Measurements from ENCODE around the gene KRTAP4-4.

DNA sequence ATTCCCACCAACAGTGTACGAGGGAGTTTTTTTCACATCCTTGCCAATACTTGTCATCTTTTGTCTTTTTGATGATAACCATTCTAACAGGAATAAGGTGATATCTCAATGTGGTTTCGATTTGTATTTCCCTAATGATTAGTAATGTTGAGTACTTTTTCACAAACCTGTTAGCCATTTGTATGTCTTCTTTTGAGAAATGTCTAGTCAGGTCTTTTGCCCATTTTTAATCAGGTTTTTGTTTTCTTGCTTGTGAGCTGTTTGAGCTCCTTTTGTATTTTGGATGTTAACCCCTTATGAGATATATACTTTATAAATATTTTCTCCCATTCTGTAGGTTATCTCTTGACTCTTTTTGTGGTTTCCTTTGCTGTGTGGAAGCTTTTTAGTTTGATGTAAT, 9.0 kb downstream of the KRTAP4-4 start:
- TF ChIP-seq, protein P1, sequence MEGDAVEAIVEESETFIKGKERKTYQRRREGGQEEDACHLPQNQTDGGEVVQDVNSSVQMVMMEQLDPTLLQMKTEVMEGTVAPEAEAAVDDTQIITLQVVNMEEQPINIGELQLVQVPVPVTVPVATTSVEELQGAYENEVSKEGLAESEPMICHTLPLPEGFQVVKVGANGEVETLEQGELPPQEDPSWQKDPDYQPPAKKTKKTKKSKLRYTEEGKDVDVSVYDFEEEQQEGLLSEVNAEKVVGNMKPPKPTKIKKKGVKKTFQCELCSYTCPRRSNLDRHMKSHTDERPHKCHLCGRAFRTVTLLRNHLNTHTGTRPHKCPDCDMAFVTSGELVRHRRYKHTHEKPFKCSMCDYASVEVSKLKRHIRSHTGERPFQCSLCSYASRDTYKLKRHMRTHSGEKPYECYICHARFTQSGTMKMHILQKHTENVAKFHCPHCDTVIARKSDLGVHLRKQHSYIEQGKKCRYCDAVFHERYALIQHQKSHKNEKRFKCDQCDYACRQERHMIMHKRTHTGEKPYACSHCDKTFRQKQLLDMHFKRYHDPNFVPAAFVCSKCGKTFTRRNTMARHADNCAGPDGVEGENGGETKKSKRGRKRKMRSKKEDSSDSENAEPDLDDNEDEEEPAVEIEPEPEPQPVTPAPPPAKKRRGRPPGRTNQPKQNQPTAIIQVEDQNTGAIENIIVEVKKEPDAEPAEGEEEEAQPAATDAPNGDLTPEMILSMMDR (IDR thresholded peaks at IDR 0.05): no peak
- TF ChIP-seq POLR2AphosphoS5 (IDR thresholded peaks at IDR 0.05) (no peak), POLR2A (IDR thresholded peaks at IDR 0.05) (no peak), EP300 (IDR thresholded peaks at IDR 0.05) (no peak)
